Measurements from ENCODE around the gene RNH1.
"Not testable (repeated sequence)": the region's sequence is repeated elsewhere in the genome, so short reads cannot be mapped to it uniquely, and the experiment has no call there.

The RNH1 gene

DNA sequence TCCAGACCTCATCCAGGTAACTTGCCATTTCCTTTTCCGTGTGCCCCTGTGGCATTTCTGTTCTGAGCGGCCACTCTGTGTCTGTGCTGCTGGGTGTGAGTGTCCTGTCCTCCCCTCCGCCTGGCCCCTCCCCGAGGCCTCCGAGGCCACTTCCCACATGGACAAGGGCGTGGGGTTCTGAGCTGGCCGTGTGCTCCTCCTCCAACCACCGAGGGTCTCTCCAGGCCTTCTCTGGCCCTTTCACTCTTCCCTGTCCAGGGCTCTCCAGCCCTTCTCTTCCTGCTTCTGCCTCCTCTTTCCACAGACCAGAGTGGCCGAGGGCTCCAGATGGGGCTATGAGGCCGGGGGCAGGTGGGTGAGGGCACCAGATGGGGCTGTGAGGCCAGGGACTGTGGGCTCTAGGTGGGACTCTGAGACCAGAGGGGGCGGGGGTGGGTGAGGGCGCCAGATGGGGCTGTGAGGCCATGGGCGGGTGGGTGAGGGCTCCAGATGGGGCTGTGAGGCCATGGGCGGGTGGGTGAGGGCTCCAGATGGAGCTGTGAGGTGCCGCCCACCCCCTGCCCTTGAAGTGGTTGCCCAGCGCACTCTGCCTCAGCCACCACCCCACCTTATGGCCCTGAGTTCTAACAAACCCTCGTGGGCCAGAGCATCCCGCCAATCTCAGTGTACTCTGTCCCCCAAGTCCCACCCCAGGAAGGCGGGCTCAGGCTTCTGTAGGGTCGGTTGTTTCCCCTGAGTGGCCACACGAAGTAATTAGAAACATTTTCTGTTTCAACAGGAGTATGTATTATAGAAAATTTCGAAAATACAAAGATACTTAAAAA, 32.9 kb downstream of the RNH1 start:
- H3K9me3 ChIP-seq (ENCODE audit: control insufficient read depth, insufficient read depth, low read length), result no peaks in the 10 kb centered on the region
- no peaks in the 10 kb centered on the region; the same call in 1 of the 2 replicates for H3K4me1 ChIP-seq (ENCODE audit: insufficient read depth, low read length)
- no peak overlapping the region for H3K9ac ChIP-seq (ENCODE audit: low read depth, low read length)
- no peaks in the 10 kb centered on the region for H3K36me3 ChIP-seq (ENCODE audit: insufficient read depth, low read length)

DNA sequence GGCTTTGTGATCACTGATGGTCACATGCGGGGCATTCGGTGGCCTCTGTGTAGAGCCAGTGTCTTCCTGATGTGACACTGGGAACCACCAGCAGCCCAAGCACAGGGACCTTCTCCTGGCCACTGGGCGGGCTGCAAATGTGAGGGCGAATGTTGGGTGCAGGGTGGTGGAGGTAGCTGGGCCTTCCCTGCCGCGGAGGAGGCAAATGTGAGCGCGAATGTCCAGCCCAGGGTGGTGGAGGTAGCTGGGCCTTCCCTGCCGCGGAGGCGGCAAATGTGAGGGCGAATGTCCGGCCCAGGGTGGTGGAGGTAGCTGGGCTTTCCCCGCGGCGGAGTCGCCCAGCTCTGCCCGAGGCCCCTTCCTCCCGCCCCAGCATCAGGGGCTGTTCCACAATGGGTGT, 33.6 kb downstream of the RNH1 start:
- H3K4me1 ChIP-seq (ENCODE audit: insufficient read depth, low read length), result peaks cover 6% of the 10 kb centered on the region; the same call in 1 of the 2 replicates
- H3K36me3 ChIP-seq (ENCODE audit: insufficient read depth, low read length), result no peaks in the 10 kb centered on the region
- H3K9ac ChIP-seq (ENCODE audit: low read depth, low read length), result no peak overlapping the region
- no peaks in the 10 kb centered on the region for H3K9me3 ChIP-seq (ENCODE audit: control insufficient read depth, insufficient read depth, low read length)

GRCh38 chr11:472816-473215, 34.2 kb downstream of the RNH1 start:
- H3K4me1 ChIP-seq (ENCODE audit: insufficient read depth, low read length), result peaks cover 6% of the 10 kb centered on the region; the same call in 1 of the 2 replicates
- H3K9me3 ChIP-seq (ENCODE audit: control insufficient read depth, insufficient read depth, low read length), result no peaks in the 10 kb centered on the region
- no peak overlapping the region for H3K9ac ChIP-seq (ENCODE audit: low read depth, low read length)

GRCh38 chr11:472272-472671, 34.8 kb downstream of the RNH1 start:
- Histone ChIP-seq H3K9me3 (ENCODE audit: control insufficient read depth, insufficient read depth, low read length) (no peaks in the 10 kb centered on the region), H3K9ac (ENCODE audit: low read depth, low read length) (no peak overlapping the region), H3K4me1 (ENCODE audit: insufficient read depth, low read length) (peaks cover 6% of the 10 kb centered on the region; the same call in 1 of the 2 replicates), H3K36me3 (ENCODE audit: insufficient read depth, low read length) (no peaks in the 10 kb centered on the region)

More at GRCh38 chr11:472816-473215, 34.2 kb downstream of the RNH1 start:
- H3K36me3 ChIP-seq (ENCODE audit: insufficient read depth, low read length), result no peaks in the 10 kb centered on the region

GRCh38 chr11:471468-472145, 35.4 kb downstream of the RNH1 start:
- no peaks in the 10 kb centered on the region for H3K9me3 ChIP-seq (ENCODE audit: control insufficient read depth, insufficient read depth, low read length)
- peaks cover 6% of the 10 kb centered on the region; the same call in 1 of the 2 replicates for H3K4me1 ChIP-seq (ENCODE audit: insufficient read depth, low read length)
- no peak overlapping the region for H3K9ac ChIP-seq (ENCODE audit: low read depth, low read length)
- H3K36me3 ChIP-seq (ENCODE audit: insufficient read depth, low read length), result no peaks in the 10 kb centered on the region

GRCh38 chr11:469684-470560, 37.1 kb downstream of the RNH1 start:
- H3K9me3 ChIP-seq (ENCODE audit: control insufficient read depth, insufficient read depth, low read length), result no peaks in the 10 kb centered on the region
- H3K36me3 ChIP-seq (ENCODE audit: insufficient read depth, low read length), result peaks cover 2% of the 10 kb centered on the region; the same call in 1 of the 2 replicates
- H3K4me1 ChIP-seq (ENCODE audit: insufficient read depth, low read length), result peaks cover 6% of the 10 kb centered on the region; the same call in 1 of the 2 replicates
- H3K9ac ChIP-seq (ENCODE audit: low read depth, low read length), result no peak overlapping the region

- not testable (repeated sequence) for H3K9me3 ChIP-seq (ENCODE audit: control insufficient read depth, insufficient read depth, low read length); H3K36me3 ChIP-seq (ENCODE audit: insufficient read depth, low read length); H3K9ac ChIP-seq (ENCODE audit: low read depth, low read length); H3K4me1 ChIP-seq (ENCODE audit: insufficient read depth, low read length)
Observed at GRCh38 chr11:469026-469683, 37.9 kb downstream of the RNH1 start.

- H3K36me3 ChIP-seq (ENCODE audit: insufficient read depth, low read length), result peaks cover 3% of the 10 kb centered on the region; the same call in 1 of the 2 replicates
- H3K9ac ChIP-seq (ENCODE audit: low read depth, low read length), result no peak overlapping the region
- peaks cover 6% of the 10 kb centered on the region; the same call in 1 of the 2 replicates for H3K4me1 ChIP-seq (ENCODE audit: insufficient read depth, low read length)
- no peaks in the 10 kb centered on the region for H3K9me3 ChIP-seq (ENCODE audit: control insufficient read depth, insufficient read depth, low read length)
Observed at GRCh38 chr11:468493-468892, 38.5 kb downstream of the RNH1 start.

DNA sequence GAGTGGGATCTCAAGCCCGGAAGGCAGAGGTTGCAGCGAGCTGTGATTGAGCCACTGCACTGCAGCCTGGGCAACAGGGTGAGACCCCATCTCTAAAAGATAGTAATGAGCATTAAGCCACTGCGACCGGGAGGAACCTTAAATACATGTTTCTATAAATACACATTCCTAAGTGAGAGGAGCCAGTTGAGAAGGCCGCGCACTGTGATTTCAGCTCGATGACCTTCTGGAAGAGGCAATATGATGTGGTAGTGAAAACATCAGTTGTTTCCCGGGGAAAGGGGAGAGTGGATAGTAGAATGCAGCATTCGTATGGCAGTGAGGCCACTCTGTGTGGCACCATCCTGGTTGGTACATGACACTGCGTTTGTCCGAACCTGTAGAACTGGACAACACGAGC, 39.0 kb downstream of the RNH1 start:
- peaks cover 6% of the 10 kb centered on the region; the same call in 1 of the 2 replicates for H3K4me1 ChIP-seq (ENCODE audit: insufficient read depth, low read length)
- H3K9ac ChIP-seq (ENCODE audit: low read depth, low read length), result no peak overlapping the region
- H3K36me3 ChIP-seq (ENCODE audit: insufficient read depth, low read length), result peaks cover 3% of the 10 kb centered on the region; the same call in 1 of the 2 replicates
- H3K9me3 ChIP-seq (ENCODE audit: control insufficient read depth, insufficient read depth, low read length), result no peaks in the 10 kb centered on the region

- Histone ChIP-seq H3K4me1 (ENCODE audit: insufficient read depth, low read length) (peaks cover 6% of the 10 kb centered on the region; the same call in 1 of the 2 replicates), H3K9ac (ENCODE audit: low read depth, low read length) (no peak overlapping the region), H3K9me3 (ENCODE audit: control insufficient read depth, insufficient read depth, low read length) (no peaks in the 10 kb centered on the region), H3K36me3 (ENCODE audit: insufficient read depth, low read length) (peaks cover 6% of the 10 kb centered on the region)
Observed at GRCh38 chr11:465896-466530, 41.0 kb downstream of the RNH1 start.

DNA sequence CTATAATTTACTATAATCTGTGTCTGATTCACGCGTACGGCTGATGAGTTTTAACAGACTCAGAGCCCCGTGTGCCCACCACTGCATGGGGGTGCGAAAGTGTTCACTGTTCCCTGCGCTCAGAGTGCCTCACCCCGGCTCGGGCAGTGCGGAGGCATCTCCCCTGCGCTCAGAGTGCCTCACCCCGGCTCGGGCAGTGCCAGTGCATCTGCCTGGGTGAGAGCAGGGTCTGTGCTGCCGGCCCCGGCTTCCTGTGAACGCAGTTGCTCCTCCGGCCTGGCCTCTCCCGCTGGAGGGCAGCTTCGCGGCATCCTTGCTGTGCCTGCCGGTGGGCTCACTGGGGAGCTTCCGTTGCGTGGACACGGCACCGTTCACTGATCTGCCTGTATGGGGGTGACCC, 42.7 kb downstream of the RNH1 start:
- peaks cover 6% of the 10 kb centered on the region for H3K36me3 ChIP-seq (ENCODE audit: insufficient read depth, low read length)
- H3K9me3 ChIP-seq (ENCODE audit: control insufficient read depth, insufficient read depth, low read length), result no peaks in the 10 kb centered on the region
- H3K4me1 ChIP-seq (ENCODE audit: insufficient read depth, low read length), result peaks cover 6% of the 10 kb centered on the region; the same call in 1 of the 2 replicates
- no peak overlapping the region for H3K9ac ChIP-seq (ENCODE audit: low read depth, low read length)

- H3K9me3 ChIP-seq (ENCODE audit: control insufficient read depth, insufficient read depth, low read length), result no peaks in the 10 kb centered on the region
- H3K4me1 ChIP-seq (ENCODE audit: insufficient read depth, low read length), result peaks cover 5% of the 10 kb centered on the region; the same call in 1 of the 2 replicates
- peaks cover 6% of the 10 kb centered on the region for H3K36me3 ChIP-seq (ENCODE audit: insufficient read depth, low read length)
- no peak overlapping the region for H3K9ac ChIP-seq (ENCODE audit: low read depth, low read length)
Observed at GRCh38 chr11:462107-462890, 44.7 kb downstream of the RNH1 start.

DNA sequence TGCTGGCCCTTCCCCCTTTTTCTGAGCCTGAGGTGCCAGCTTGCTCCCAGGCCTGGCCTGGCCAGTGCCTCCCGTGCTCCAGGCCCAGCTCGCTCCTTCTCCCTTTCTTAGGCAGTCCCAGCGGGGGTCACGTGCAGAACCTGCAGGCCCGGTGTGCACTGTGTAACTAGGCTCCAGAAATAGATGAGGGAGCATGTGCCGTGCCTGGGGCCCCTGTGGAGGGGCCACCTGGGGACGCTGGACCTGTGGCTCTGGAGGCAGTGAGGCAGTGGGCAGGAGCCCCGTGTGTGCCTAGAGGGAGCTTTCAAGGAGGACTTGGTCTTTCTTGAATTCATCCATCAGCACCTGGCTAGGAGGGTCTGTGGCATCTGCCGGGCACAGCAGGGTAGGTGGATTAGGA, 45.4 kb downstream of the RNH1 start:
- peaks cover 6% of the 10 kb centered on the region for H3K36me3 ChIP-seq (ENCODE audit: insufficient read depth, low read length)
- no peak overlapping the region for H3K9ac ChIP-seq (ENCODE audit: low read depth, low read length)
- peaks cover 11% of the 10 kb centered on the region; the same call in 1 of the 2 replicates for H3K4me1 ChIP-seq (ENCODE audit: insufficient read depth, low read length)
- H3K9me3 ChIP-seq (ENCODE audit: control insufficient read depth, insufficient read depth, low read length), result no peaks in the 10 kb centered on the region
